GM21786 (cell line): ENCODE results near the gene SMAD6.
"Not testable (repeated sequence)": the region's sequence is repeated elsewhere in the genome, so short reads cannot be mapped to it uniquely, and the experiment has no call there.

Experiments used
- ATAC-seq: cut with Tn5 transposase; IDR thresholded peaks from one replicate; pipeline ENCODE4 v1.9.1; 2021; ENCODE audit not compliant: unreplicated experiment

Gene SMAD6

DNA sequence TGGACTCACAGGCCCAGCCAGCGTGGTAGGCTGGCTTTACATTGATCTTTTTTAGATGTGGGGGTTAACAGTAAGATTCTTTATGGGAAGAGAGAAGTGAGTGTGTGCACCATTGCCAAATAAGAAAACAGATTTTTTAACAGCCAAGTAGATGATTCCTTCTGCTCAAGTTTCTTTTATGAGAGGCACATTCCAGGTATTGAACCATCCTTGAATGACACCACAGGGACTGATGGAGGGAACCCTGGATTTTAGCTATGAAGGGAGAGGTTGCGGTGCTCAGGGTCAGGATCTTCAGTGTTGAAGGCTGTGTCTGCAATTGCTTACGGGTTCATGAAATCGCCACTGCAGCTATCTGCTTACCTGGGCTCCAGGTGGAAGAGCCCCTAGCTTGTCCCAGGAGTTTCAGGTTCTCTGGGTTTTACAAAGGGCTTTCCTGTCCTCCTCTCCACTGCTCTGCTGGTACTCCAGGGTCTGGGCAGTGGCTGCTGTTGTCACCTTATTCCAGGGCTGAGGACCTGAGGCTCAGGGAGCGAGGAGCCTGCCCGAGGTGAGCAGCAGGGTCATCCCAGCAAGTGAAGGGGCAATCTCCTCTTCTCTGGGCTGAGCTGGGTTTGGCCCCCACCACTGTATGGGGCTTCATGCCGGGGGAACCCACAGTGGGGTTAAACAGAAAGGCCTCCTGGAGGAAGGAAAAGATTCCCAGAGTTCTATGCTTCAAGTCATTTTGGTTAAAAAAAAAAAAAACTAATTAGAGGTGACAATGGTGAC lies 53.4 kb downstream of the SMAD6 start:
- ATAC-seq, result no peak

DNA sequence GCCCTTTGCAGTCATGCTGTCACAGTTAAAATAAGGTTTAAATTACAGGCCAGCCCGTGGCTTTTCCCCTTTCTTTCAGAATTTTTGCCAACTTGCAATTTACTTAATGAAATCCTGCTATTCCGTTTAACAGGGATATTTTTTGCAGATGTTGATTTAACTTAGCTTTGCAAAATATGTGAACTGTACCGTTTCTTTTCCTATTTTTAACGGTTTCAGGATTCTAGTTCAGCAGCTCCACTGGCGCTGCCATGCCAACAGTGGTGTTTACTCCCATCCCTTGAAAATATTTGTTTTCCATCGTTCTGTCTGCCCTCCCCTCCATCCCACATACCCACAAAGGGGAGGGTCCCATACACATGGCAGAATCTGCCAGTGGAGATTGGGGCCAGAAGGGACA lies 54.3 kb downstream of the SMAD6 start:
- no peak for ATAC-seq

DNA sequence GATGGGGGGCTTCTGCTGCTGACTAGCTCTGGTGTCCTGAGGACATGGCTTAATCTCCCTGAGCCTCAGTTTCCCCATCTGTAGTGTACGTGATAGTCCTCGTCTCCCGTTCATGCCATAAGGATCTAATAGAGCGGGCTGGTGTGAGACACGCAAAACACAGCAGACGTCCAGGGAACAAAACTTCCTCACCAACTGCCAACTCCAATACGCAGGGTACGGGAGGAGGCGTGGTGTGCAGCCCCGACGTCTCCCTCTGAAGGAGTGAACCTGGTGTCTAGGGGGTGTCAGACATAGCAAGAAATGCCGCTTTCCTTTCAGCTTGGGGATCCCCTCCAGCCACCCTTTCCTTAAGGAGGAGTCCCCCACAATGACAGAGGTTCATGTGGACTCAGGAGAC lies 55.0 kb downstream of the SMAD6 start:
- ATAC-seq, result no peak

DNA sequence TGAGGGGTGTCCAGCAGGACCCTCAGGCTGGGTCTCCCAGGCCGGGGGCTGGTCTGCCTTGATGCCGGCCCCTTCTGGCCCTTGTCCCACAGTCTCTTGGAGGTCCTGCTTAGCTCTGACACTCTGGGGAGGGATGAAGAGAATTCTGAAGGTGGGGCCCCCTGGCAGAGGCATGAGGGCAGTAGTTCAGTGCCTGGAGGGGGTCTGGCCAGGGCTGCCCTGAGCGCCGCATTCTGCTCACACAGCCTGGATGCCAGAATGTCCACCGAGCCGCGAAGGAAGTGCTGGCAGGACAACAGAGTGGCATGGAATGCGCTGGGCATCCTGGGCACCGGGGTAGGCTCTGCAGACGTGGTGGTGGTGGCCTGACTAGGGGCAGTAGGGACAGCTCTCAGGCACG lies 55.5 kb downstream of the SMAD6 start:
- ATAC-seq, result no peak

DNA sequence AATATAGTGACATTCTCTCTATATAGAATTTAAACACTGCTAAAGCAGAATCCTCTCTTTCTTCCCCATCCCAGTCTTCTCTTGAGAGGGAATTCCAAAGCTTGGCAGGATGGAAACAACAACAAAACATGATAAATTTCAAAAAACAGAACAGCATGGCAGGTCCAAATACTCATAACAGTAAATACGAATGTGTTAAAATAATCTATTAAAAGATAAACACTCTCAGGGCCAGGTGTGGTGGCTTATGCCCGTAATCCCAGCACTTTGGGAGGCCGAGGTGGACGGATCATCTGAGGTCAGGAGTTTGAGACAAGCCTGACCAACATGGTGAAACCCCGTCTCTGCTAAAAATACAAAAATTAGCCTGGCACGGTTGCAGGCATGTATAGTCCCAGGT lies 56.2 kb downstream of the SMAD6 start:
- not testable (repeated sequence) for ATAC-seq

DNA sequence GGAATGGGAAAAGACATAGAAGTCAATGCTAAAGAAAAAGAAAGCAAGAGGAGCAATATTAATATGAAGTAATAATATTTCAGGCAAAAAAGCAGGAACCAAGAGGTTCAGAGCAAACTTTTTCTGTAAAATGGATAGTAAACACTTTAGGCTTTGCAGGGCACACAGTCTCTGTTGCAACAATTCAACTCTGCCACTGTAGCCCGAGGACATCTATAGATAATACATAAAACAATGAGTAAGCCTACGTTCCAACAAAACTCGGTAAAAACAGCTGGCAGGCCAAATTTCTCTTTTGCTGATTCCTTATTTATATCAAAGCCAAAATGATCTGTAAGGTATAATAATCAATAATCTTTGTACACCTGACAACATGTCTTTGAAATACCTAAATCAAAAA lies 56.8 kb downstream of the SMAD6 start:
- ATAC-seq, result no peak

- ATAC-seq, result no peak
Measured at GRCh38 chr15:66760097-66760967, 58.3 kb downstream of the SMAD6 start.

DNA sequence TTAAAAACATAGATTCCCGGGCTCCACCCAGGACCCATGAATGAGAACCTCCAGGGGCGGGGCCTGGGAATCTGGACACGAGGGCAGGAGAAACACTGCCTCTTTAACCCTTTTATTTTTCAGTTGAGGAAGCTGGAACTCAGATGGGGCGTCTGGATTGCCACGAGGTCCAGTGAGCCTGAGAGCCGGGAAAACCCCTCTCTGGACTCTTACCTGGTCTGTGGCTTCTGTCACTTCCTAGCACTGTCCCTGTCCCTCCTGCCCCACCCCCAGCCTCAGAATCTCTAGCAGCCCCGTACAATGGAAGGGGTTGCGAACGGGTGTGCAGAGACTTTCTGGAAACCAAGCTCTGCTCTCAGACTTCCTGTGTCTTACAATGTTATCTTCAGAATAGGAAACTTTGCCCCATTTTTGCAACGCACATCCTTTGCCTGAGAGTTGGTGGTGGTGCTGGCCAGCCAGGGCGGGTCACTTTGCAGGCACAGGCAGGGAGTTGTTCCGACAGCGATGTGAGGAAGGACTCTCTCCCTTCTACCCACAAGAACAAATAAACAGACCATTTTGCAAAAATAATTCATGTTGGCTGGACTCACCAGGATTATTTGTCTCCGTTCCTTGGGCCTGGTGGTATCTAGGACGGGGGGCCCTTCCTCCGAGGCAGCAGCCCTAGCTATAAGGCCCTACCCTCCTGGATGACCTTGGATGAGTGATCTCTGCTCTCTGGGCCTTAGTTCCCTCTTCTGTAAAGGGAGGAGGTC lies 59.1 kb downstream of the SMAD6 start:
- ATAC-seq, result no peak

- no peak for ATAC-seq
Measured at GRCh38 chr15:66761726-66762595, 59.9 kb downstream of the SMAD6 start.

- no peak for ATAC-seq
Measured at GRCh38 chr15:66763186-66764071, 61.4 kb downstream of the SMAD6 start.

DNA sequence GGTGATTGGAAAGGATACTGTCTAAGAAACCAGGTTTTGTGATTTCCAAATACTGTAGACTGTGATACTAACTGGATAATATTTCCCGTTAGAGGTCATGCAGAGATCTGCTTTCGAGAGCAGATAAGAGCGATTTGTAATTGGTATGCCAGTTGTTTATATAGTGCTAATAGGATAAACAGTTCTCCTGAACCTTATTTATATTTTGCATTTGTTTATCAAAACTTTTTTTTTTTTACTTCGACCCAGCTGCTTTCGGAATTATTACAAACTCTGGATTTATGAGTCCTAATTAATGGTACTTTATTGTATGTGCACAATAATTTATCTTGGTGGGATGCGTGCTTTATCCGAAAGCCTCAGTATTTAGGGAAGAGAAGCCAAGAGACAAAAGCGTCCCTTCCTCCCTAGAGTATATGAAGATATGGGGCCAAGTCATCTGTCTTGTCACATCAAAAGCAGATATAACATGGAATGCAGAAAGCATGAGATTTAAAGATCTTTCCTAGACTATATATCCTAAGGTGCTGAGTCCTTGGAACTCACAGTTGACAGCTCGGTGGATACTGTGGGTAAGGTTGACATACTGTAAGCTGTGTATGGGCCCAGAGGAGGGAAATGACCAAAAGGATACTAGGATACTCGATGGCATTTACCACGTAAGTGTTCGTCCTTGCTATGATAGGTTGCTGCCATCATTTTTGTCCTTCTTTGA lies 62.2 kb downstream of the SMAD6 start:
- no peak for ATAC-seq

DNA sequence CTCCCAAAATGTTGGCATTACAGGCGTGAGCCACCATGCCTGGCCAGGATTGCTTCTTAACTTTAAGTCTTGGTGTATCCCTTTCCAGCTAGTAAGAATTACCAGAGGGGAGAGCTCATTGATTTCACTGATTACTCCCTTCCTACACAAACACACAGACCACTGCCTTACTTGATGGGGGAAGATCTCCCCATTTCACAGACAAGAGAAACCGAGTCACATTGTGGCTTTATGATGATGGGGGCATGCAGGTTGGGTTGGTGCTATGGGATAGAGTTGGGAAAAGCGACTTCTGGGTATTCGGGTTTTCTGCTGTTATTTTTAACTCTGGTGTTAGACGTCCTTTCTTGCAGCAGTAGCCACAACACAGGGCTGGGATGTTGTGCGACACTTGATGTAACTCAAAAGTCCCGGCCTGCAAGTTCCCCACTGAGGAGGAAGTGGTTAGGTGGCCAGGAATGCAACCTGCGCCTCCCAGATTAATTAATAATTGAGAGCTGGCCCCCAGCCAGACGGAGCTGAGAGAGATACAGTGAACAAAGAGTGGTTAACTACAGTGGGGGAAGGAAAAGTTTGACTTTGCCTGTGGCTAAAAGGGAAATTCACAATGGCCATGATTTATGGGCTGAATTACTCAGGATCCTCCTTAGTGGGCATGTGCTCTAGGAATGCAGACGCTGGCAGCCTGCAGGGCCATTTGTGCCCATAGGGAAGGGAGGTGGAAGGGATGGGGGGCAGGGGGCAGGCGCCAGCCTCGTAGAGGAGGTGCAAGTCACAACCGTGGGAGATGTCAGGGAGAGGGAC lies 63.6 kb downstream of the SMAD6 start:
- ATAC-seq, result peak; percentile 69

DNA sequence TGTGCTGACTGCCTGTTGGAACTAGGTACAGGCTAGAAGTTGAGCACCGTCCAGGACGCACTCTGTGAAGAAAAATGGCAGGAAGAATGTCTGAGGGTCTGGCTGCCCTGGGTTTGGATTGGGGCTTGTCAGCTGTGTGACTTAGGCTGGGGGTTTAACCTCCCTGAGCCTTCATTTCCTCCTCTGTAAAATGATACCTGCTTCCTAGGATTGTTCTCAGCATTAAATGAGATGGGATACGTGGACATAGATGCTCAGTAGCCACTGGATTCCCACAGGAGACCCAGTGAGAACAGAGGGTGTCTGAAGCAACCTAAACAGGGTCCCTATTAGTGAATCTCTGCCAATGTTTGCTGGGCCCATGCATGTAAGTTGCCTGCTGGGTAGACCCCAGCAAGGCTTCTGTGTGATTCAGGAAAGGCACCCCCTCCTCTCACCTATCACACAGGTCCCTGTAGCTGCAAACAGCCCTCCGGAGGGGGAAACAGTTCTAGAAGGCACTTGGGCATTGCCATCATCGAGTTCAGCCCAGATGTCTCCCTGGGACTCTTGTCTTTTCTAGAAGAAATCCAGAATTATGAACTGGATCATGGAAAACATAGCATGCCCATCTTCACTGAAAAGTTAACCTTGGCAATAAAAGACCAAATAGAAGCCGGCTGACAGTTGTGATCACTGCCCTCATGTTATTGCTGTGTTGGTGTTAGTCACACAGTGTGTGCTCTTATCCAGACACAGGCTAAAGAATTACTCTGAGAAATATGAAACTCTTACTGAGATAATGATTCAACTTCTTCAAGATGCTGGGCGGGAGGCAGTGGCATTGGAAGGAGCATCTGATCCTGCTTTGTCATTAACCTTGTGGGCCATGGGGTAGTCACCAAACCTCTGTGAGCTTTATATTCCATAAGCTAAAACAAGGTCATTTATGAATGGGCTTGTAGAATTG lies 64.5 kb downstream of the SMAD6 start:
- no peak for ATAC-seq

DNA sequence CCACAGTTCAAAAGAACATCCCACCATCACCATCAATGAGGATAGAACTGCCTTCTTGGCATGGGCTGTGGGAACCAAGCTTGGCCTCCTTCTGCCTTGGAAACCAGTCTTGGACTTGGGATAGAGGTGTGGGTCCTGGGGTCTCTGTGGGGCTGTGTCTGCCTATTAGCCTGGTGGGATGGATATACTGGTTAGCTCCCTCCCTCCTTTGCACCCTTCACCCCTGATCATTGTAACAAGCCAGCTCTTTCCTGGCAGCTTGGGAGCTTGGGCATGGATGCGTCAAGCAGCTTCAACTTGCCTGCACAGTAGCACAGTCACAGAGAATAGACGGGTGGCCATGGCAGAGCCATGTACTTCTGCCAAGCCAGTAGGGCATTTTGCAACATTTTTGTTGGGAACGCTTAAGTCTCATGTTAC lies 65.2 kb downstream of the SMAD6 start:
- ATAC-seq, result no peak

GRCh38 chr15:66768987-66769386 lies 67.0 kb downstream of the SMAD6 start:
- no peak for ATAC-seq

GRCh38 chr15:66770518-66771350 lies 68.7 kb downstream of the SMAD6 start:
- no peak for ATAC-seq
